H1 (cell line): ENCODE measurements around the gene GAK. TPM values are rescaled to one million over a fixed set of nuclear protein-coding genes. Genes with fewer than 3 reads are reported as not detected.

Experiments used
- E2F6 ChIP-seq: IDR thresholded peaks from 2 replicates; pipeline ENCODE4 v1.6.1; 2012; ENCODE audit warnings: inconsistent platforms
- GABPA ChIP-seq: IDR thresholded peaks from 2 replicates; pipeline ENCODE4 v1.6.1; 2011; ENCODE audit warnings: mild to moderate bottlenecking, low read length, moderate library complexity, borderline replicate concordance; ENCODE audit not compliant: insufficient read depth
- KDM5A ChIP-seq: fragments of 200-600 bp; IDR thresholded peaks from 2 replicates; pipeline ENCODE4 v1.7.1; 2012; ENCODE audit warnings: mild to moderate bottlenecking, low read length, inconsistent platforms, mixed read lengths
- RNF2 ChIP-seq: fragments of 200-900, 300-1000 bp; sonication (generic); IDR thresholded peaks from 2 replicates; pipeline ENCODE4 v1.7.1; 2016; ENCODE audit warnings: borderline replicate concordance, low read depth, mild to moderate bottlenecking, antibody characterized with exemption, low read length; ENCODE audit not compliant: poor library complexity, severe bottlenecking; ENCODE audit errors: missing control alignments
- TCF12 ChIP-seq: IDR thresholded peaks from 2 replicates; pipeline ENCODE4 v1.6.1; 2011; ENCODE audit warnings: low read depth, mild to moderate bottlenecking, low read length
- polyA plus RNA-seq, 7 experiments: library from polyadenylated mRNA; depleted of rRNA in 3 of 7; stranded (reverse) in 5 of 7; unstranded in 2 of 7; fragments of >200 nt in 5 of 7; fragments of 200-250 nt in 2 of 7; gene quantifications; 1 replicate in 5 of 7; 2 replicates in 1 of 7; 4 replicates in 1 of 7; pipeline versions ENCODE4 v1.2.1 to v1.2.3, GENCODE V29; 2011 to 2013; ENCODE audit warnings: missing spikeins in 2 of 7, mixed read lengths in 2 of 7
- total RNA-seq: library from RNA; stranded (reverse); fragmentation: NEBNext Ultra II Directional; extraction: Animal tissue kit (Norgen Biotek cat#: 25700); gene quantifications from 2 replicates; pipeline ENCODE4 v1.2.1, GENCODE V29; 2021

GAK gene
- total and polyA plus RNA-seq, 2 of the 8 experiments (the other 6 are each of a cell fraction or from before 2014, with no cell fraction given) = 31.5 to 70.8 TPM

GRCh38 chr4:877502-877901 is 54.6 kb downstream of the GAK start (continued):
- TF ChIP-seq KDM5A (no peak), RNF2 (no peak), TCF12 (no peak), GABPA (no peak), E2F6 (no peak)
